ENCODE measurements around the gene GFRA3. TPM values are rescaled to one million over a fixed set of nuclear protein-coding genes. Genes with fewer than 3 reads are reported as not detected.

The GFRA3 gene
- total RNA-seq, 1 donor from 2014 or later: 0.12 TPM

- Mint-ChIP-seq H3K27ac (ENCODE audit: unreplicated experiment) (no peak overlapping the region), H3K36me3 (ENCODE audit: low read depth) (peaks cover 2% of the 10 kb centered on the region)
Measured at GRCh38 chr5:138223532-138223931, 50.9 kb downstream of the GFRA3 start.

GRCh38 chr5:138216799-138217198, 57.6 kb downstream of the GFRA3 start:
- no peak for TF ChIP-seq CTCF (IDR thresholded peaks at IDR 0.05)
- Mint-ChIP-seq H3K27ac (ENCODE audit: unreplicated experiment) (no peak overlapping the region), H3K4me1 (ENCODE audit: low read depth) (peaks cover 16% of the 10 kb centered on the region), H3K4me3 (ENCODE audit: unreplicated experiment) (no peak overlapping the region), H3K27me3 (ENCODE audit: low read depth) (no peaks in the 10 kb centered on the region), H3K36me3 (ENCODE audit: low read depth) (no peaks in the 10 kb centered on the region), H3K9me3 (ENCODE audit: low read depth) (no peaks in the 10 kb centered on the region)
- no peak for DNase-seq (ENCODE audit: low spot score)

More at GRCh38 chr5:138223532-138223931, 50.9 kb downstream of the GFRA3 start:
- peaks cover 4% of the 10 kb centered on the region for H3K9me3 Mint-ChIP-seq (ENCODE audit: low read depth)
- H3K4me1 Mint-ChIP-seq (ENCODE audit: low read depth): peaks cover 6% of the 10 kb centered on the region
- DNase-seq (ENCODE audit: low spot score): no peak
- TF ChIP-seq CTCF (IDR thresholded peaks at IDR 0.05): no peak
- no peaks in the 10 kb centered on the region for H3K27me3 Mint-ChIP-seq (ENCODE audit: low read depth)
- no peak overlapping the region for H3K4me3 Mint-ChIP-seq (ENCODE audit: unreplicated experiment)

- no peaks in the 10 kb centered on the region for H3K36me3 Mint-ChIP-seq (ENCODE audit: low read depth)
- DNase-seq (ENCODE audit: low spot score): peak; percentile 94
- peak within 1 kb of the TSS; percentile 99 for H3K27ac Mint-ChIP-seq (ENCODE audit: unreplicated experiment)
- H3K4me3 Mint-ChIP-seq (ENCODE audit: unreplicated experiment): peak within 1 kb of the TSS; percentile 100
- no peaks in the 10 kb centered on the region for H3K27me3 Mint-ChIP-seq (ENCODE audit: low read depth)
- no peaks in the 10 kb centered on the region for H3K9me3 Mint-ChIP-seq (ENCODE audit: low read depth)
- H3K4me1 Mint-ChIP-seq (ENCODE audit: low read depth): peaks cover 24% of the 10 kb centered on the region
- no peak for TF ChIP-seq CTCF (IDR thresholded peaks at IDR 0.05)
Measured at GRCh38 chr5:138213161-138214029, 61.0 kb downstream of the GFRA3 start, which contains the start of gene CDC23. TSS of gene CDC23 (minus strand) at chr5:138213323. CDS start at chr5:138213312, 11 bp downstream.

GRCh38 chr5:138212828-138213160, 61.6 kb downstream of the GFRA3 start:
- Mint-ChIP-seq H3K27me3 (ENCODE audit: low read depth) (no peaks in the 10 kb centered on the region), H3K4me3 (ENCODE audit: unreplicated experiment) (peak overlapping the region; percentile 100), H3K27ac (ENCODE audit: unreplicated experiment) (peak overlapping the region; percentile 99), H3K36me3 (ENCODE audit: low read depth) (no peaks in the 10 kb centered on the region), H3K9me3 (ENCODE audit: low read depth) (no peaks in the 10 kb centered on the region), H3K4me1 (ENCODE audit: low read depth) (peaks cover 24% of the 10 kb centered on the region)
- no peak for DNase-seq (ENCODE audit: low spot score)
- TF ChIP-seq CTCF (IDR thresholded peaks at IDR 0.05): peak; percentile 7

GRCh38 chr5:138210985-138211384, 63.4 kb downstream of the GFRA3 start:
- Mint-ChIP-seq H3K4me1 (ENCODE audit: low read depth) (peaks cover 24% of the 10 kb centered on the region), H3K36me3 (ENCODE audit: low read depth) (no peaks in the 10 kb centered on the region), H3K9me3 (ENCODE audit: low read depth) (no peaks in the 10 kb centered on the region), H3K4me3 (ENCODE audit: unreplicated experiment) (no peak overlapping the region), H3K27ac (ENCODE audit: unreplicated experiment) (no peak overlapping the region), H3K27me3 (ENCODE audit: low read depth) (no peaks in the 10 kb centered on the region)
- no peak for DNase-seq (ENCODE audit: low spot score)
- no peak for TF ChIP-seq CTCF (IDR thresholded peaks at IDR 0.05)

Other genes with a start within 250 kb of the GFRA3 start
- gene FAM13B, start 241.5 kb downstream of the GFRA3 start, total RNA-seq: 35.9 to 43.6 TPM (median 43.0 TPM) in 3 replicates
- not detected in 3 replicates for gene WNT8A, start 190.6 kb downstream of the GFRA3 start, total RNA-seq
- gene NME5, start 135.2 kb downstream of the GFRA3 start, total RNA-seq: 1.7 to 5.0 TPM (median 2.0 TPM) in 3 replicates
- gene BRD8, start 96.0 kb downstream of the GFRA3 start, total RNA-seq: 31.4 to 49.5 TPM (median 33.1 TPM) in 3 replicates
- gene KIF20A, start 95.5 kb downstream of the GFRA3 start, total RNA-seq: 5.2 to 15.9 TPM (median 14.3 TPM) in 3 replicates
- 28.8 to 32.4 TPM (median 30.8 TPM) in 3 replicates for gene CDC23, start 61.3 kb downstream of the GFRA3 start, total RNA-seq
- gene CDC25C, start 57.2 kb upstream of the GFRA3 start, total RNA-seq: 1.2 to 1.6 TPM (median 1.6 TPM) in 3 replicates
- gene FAM53C, start 63.6 kb upstream of the GFRA3 start, total RNA-seq: 34.3 to 34.8 TPM (median 34.7 TPM) in 3 replicates
- 37.6 to 51.5 TPM (median 39.1 TPM) in 3 replicates for gene KDM3B, start 78.1 kb upstream of the GFRA3 start, total RNA-seq
- gene REEP2, start 164.4 kb upstream of the GFRA3 start, total RNA-seq: 30.2 to 35.1 TPM (median 34.6 TPM) in 3 replicates
- 47.6 to 103 TPM (median 82.5 TPM) in 3 replicates for gene EGR1, start 190.9 kb upstream of the GFRA3 start, total RNA-seq